GM12878 (cell line): Measurements from ENCODE around the gene GALNT6. TPM values are rescaled to one million over a fixed set of nuclear protein-coding genes. Genes with fewer than 3 reads are reported as not detected.

Experiments used
- ATAC-seq: fragments of 200-7000 bp; cut with Tn5 transposase; 3 replicates; pipeline ENCODE4 v1.9.1; 2020; ENCODE audit warnings: mild to moderate bottlenecking, moderate library complexity
- BruUV-seq: library from RNA; stranded (reverse); fragments of 400-500 nt; replicated peaks from 2 replicates; lab custom pipeline; 2021; lab: Mats Ljungman, UMichigan
- CTCF ChIA-PET: fragments of 300-600 bp; sonication (Branson Sonifier 250); formaldehyde crosslinking; extraction: SDS; loops from one replicate; lab custom pipeline; 2021; ENCODE audit warnings: inconsistent platforms; lab: Yijun Ruan, JAX
- POLR2A ChIA-PET: fragments of 350-600 bp; formaldehyde crosslinking; extraction: SDS; loops from one replicate; lab custom pipeline; 2021; ENCODE audit warnings: inconsistent platforms; lab: Charles Lee
- RAD21 ChIA-PET: fragments of 300-600 bp; sonication (Branson Sonifier 250); formaldehyde crosslinking; loops from one replicate; lab custom pipeline; 2023; ENCODE audit warnings: antibody characterized with exemption; ENCODE audit not compliant: unreplicated experiment; lab: Charles Lee
- SMC1A ChIA-PET: fragments of 300-600 bp; sonication (Branson Sonifier 250); formaldehyde crosslinking; loops from one replicate; lab custom pipeline; 2023; ENCODE audit not compliant: unreplicated experiment, uncharacterized antibody; lab: Charles Lee
- DNase-seq: peaks from one replicate; pipeline ENCODE4 v3.0.0-alpha.2; 2011; ENCODE audit warnings: low read depth, low spot score
- FAIRE-seq: peaks from 3 replicates; lab custom pipeline; 2011; peaks lifted over from hg19 to GRCh38; lab: Jason Lieb, UNC
- H2AFZ ChIP-seq: 2 replicates; pipeline ENCODE4 v1.6.0; 2011; ENCODE audit warnings: low read depth, low read length, control low read depth; ENCODE audit not compliant: control insufficient read depth
- H3K27ac ChIP-seq: 2 replicates; pipeline ENCODE4 v1.5.1; 2011; ENCODE audit warnings: control low read depth; ENCODE audit not compliant: control insufficient read depth, insufficient read depth
- H3K27me3 ChIP-seq, 2 experiments: replicated peaks in 1 of 2; 2 replicates each; pipeline versions ENCODE4 v1.6.0 to v1.6.1; 2011; ENCODE audit warnings: low read length in 1 of 2; ENCODE audit not compliant: control insufficient read depth in 2 of 2, insufficient read depth in 2 of 2
- H3K36me3 ChIP-seq, 2 experiments: 2 replicates each; pipeline ENCODE4 v1.5.1; 2011; ENCODE audit warnings: low read length in 1 of 2; ENCODE audit not compliant: control insufficient read depth in 2 of 2, insufficient read depth in 2 of 2
- H3K4me1 ChIP-seq: 2 replicates; pipeline ENCODE4 v1.6.1; 2011; ENCODE audit warnings: mild to moderate bottlenecking, low read length, moderate library complexity, mixed read lengths; ENCODE audit not compliant: control insufficient read depth, insufficient read depth
- H3K4me2 ChIP-seq: 2 replicates; pipeline ENCODE4 v1.6.0; 2011; ENCODE audit warnings: control low read depth; ENCODE audit not compliant: control insufficient read depth, insufficient read depth
- H3K4me3 ChIP-seq: fragments of 200-600 bp; sonication (generic); 2 replicates; pipeline ENCODE4 v1.5.1; 2016
- H3K79me2 ChIP-seq: 2 replicates; pipeline ENCODE4 v1.6.0; 2011; ENCODE audit warnings: low read length; ENCODE audit not compliant: control insufficient read depth, insufficient read depth
- H3K9ac ChIP-seq: 2 replicates; pipeline ENCODE4 v1.8.0; 2011; ENCODE audit warnings: low read length, control low read depth, mixed read lengths; ENCODE audit not compliant: control insufficient read depth, insufficient read depth
- H3K9me3 ChIP-seq: replicated peaks from 3 replicates; pipeline ENCODE4 v1.5.1; 2011; ENCODE audit warnings: mild to moderate bottlenecking, low read length; ENCODE audit not compliant: control insufficient read depth, insufficient read depth
- H4K20me1 ChIP-seq: 2 replicates; pipeline ENCODE4 v1.6.0; 2011; ENCODE audit not compliant: control insufficient read depth, insufficient read depth
- SPI1 ChIP-seq: IDR thresholded peaks from 2 replicates; pipeline ENCODE4 v1.6.1; 2011; ENCODE audit warnings: low read depth, mild to moderate bottlenecking, low read length, moderate library complexity, borderline replicate concordance; ENCODE audit not compliant: insufficient read depth
- WGBS: methylation state at CpG from one replicate; pipeline ENCODE4 v1.1.6; 2016; ENCODE audit warnings: low lambda C conversion rate; ENCODE audit not compliant: insufficient replicate concordance, insufficient coverage; ENCODE audit errors: missing lambda C conversion rate; 5-methylcytosine and 5-hydroxymethylcytosine counted together
- in situ Hi-C: fragments of 300-500 bp; cut with MboI; formaldehyde crosslinking; loops from 9 replicates; pipeline ENCODE4 v1.14.3; 2018; ENCODE audit warnings: mixed read lengths
- intact Hi-C: fragments of 100-400 bp; cut with micrococcal nuclease; formaldehyde crosslinking; loops from one replicate; pipeline ENCODE4 v1.14.2; 2022; ENCODE audit not compliant: unreplicated experiment
- polyA plus RNA-seq, 11 experiments: library from polyadenylated mRNA; depleted of rRNA in 4 of 11; unstranded in 6 of 11; stranded (reverse) in 5 of 11; fragments of >200 nt; fragmentation: Nextera tagmentation in 4 of 11; fragmentation: Illumina TruSeq in 1 of 11; extraction: Ambion mirVana in 4 of 11; extraction: Trizol in 1 of 11; gene quantifications; 1 replicate in 1 of 11; 2 replicates in 10 of 11; pipeline versions ENCODE4 v1.2.1 to v1.2.3, GENCODE V29; 2011 to 2016; ENCODE audit warnings: inconsistent platforms in 2 of 11, missing spikeins in 2 of 11, low read depth in 1 of 11
- total RNA-seq, 4 experiments: library from RNA; depleted of rRNA in 3 of 4; stranded (reverse); fragments of >200 nt in 3 of 4; fragmentation: Illumina TruSeq in 1 of 4; extraction: Trizol in 1 of 4; gene quantifications; 2 replicates each; pipeline versions ENCODE4 v1.2.1 to v1.2.3, GENCODE V29; 2013 to 2021
- TF ChIP-seq, protein P1 (sequence below): fragments of 450-650 bp; IDR thresholded peaks from 2 replicates; pipeline ENCODE4 v1.6.1; 2016; ENCODE audit warnings: mild to moderate bottlenecking, moderate library complexity, borderline replicate concordance

Gene GALNT6
- total and polyA plus RNA-seq, 10 of the 15 experiments (the other 5 are each of a cell fraction or from before 2014, with no cell fraction given): 6.6 to 40.4 (median 23.7) TPM

DNA sequence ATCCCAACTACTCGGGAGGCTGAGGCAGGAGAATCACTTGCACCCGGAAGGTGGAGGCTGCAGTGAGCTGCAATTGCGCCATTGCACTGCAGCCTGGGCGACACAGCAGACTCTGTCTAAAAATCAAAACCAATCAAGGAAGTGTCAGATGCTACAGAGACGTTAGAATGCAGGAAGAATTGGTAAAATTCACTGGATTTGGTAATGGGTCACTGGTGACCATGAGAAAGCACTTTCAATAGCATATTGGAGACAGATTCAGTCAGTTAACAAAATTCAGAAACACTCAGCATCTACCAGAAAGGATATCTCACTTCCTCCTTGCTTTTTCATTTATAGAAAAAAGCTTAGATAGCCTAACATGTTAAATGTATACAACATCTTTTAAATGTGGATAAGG, 84.7 kb downstream of the GALNT6 start:
- ChIA-PET RAD21 (interaction anchor here (1.0 kb wide), 1 partner anchor 15 kb away, joined by 3 read pairs; no protein-coding TSS in a partner anchor), CTCF (interaction anchor here (0.6 to 3.2 kb wide), 3 partner anchors 8 to 35 kb away, joined by 3 to 15 read pairs (median 3); no protein-coding TSS in a partner anchor), SMC1A (interaction anchor here (0.8 to 1.3 kb wide), 2 partner anchors 16 to 35 kb away, joined by 3 to 8 read pairs; no protein-coding TSS in a partner anchor), POLR2A (no interaction called here)
- peaks cover 11% of the 10 kb centered on the region for H3K4me1 ChIP-seq
- intact Hi-C loops: no loop called here
- no peak overlapping the region for H3K4me2 ChIP-seq
- peak; percentile 38; the same call in 2 of the 3 replicates for ATAC-seq
- TF ChIP-seq, protein P1, sequence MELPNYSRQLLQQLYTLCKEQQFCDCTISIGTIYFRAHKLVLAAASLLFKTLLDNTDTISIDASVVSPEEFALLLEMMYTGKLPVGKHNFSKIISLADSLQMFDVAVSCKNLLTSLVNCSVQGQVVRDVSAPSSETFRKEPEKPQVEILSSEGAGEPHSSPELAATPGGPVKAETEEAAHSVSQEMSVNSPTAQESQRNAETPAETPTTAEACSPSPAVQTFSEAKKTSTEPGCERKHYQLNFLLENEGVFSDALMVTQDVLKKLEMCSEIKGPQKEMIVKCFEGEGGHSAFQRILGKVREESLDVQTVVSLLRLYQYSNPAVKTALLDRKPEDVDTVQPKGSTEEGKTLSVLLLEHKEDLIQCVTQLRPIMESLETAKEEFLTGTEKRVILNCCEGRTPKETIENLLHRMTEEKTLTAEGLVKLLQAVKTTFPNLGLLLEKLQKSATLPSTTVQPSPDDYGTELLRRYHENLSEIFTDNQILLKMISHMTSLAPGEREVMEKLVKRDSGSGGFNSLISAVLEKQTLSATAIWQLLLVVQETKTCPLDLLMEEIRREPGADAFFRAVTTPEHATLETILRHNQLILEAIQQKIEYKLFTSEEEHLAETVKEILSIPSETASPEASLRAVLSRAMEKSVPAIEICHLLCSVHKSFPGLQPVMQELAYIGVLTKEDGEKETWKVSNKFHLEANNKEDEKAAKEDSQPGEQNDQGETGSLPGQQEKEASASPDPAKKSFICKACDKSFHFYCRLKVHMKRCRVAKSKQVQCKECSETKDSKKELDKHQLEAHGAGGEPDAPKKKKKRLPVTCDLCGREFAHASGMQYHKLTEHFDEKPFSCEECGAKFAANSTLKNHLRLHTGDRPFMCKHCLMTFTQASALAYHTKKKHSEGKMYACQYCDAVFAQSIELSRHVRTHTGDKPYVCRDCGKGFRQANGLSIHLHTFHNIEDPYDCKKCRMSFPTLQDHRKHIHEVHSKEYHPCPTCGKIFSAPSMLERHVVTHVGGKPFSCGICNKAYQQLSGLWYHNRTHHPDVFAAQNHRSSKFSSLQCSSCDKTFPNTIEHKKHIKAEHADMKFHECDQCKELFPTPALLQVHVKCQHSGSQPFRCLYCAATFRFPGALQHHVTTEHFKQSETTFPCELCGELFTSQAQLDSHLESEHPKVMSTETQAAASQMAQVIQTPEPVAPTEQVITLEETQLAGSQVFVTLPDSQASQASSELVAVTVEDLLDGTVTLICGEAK: no peak
- peak; percentile 49; the same call in 1 of the 2 replicates for TF ChIP-seq SPI1
- no peaks in the 10 kb centered on the region for H4K20me1 ChIP-seq
- FAIRE-seq: no peak
- no peaks in the 10 kb centered on the region for H3K9me3 ChIP-seq
- no peaks in the 10 kb centered on the region for H3K27me3 ChIP-seq
- in situ Hi-C loops: no loop called here
- WGBS: 79% methylated on average over 5 of the region's 5 CpGs
- H3K36me3 ChIP-seq: peaks cover 0 to 9% of the 10 kb centered on the region in 2 experiments; a peak in 2 of 4 replicates
- H3K4me3 ChIP-seq: no peak overlapping the region
- H3K79me2 ChIP-seq: no peaks in the 10 kb centered on the region
- no peak overlapping the region for H3K9ac ChIP-seq
- no peak for DNase-seq
- no peak overlapping the region for H3K27ac ChIP-seq
- no TSS peak for BruUV-seq
- no peak overlapping the region for H2AFZ ChIP-seq

Other genes starting within 250 kb of the GALNT6 start
Only the 7 nearest of the 8 such genes appear.
- 2.3 and 2.5 TPM in 2 replicates for gene POU6F1, start 173.3 kb downstream of the GALNT6 start, total RNA-seq (2014; rRNA removed)
- gene POU6F1, start 173.3 kb downstream of the GALNT6 start, total RNA-seq (2014; rRNA removed; fragmentation: Illumina TruSeq; extraction: Trizol): 0.83 and 1.0 TPM in 2 replicates
- 4.2 and 4.3 TPM in 2 replicates for gene POU6F1, start 173.3 kb downstream of the GALNT6 start, total RNA-seq (2021)
- gene POU6F1, start 173.3 kb downstream of the GALNT6 start, polyA plus RNA-seq (2011; rRNA removed): 0.46 and 1.2 TPM in 2 replicates
- gene POU6F1, start 173.3 kb downstream of the GALNT6 start, polyA plus RNA-seq (2014; fragmentation: Illumina TruSeq; extraction: Trizol): 0.87 and 1.1 TPM in 2 replicates
- under 1 TPM; 0.26 to 0.31 TPM for gene POU6F1, start 173.3 kb downstream of the GALNT6 start, polyA plus RNA-seq (2014; fragmentation: Nextera tagmentation; extraction: Ambion mirVana)
- 2.2 TPM in 2 replicates for gene POU6F1, start 173.3 kb downstream of the GALNT6 start, polyA plus RNA-seq (2014; rRNA removed)
- 1 to 10 TPM in 1 of 2 experiments, under 1 TPM in 1; 0.86 to 1.4 TPM for gene POU6F1, start 173.3 kb downstream of the GALNT6 start, polyA plus RNA-seq (2016; fragmentation: Nextera tagmentation; extraction: Ambion mirVana)
- 84.2 and 85.2 TPM in 2 replicates for gene DAZAP2, start 152.6 kb downstream of the GALNT6 start, total RNA-seq (2014; rRNA removed)
- 94.3 and 94.8 TPM in 2 replicates for gene DAZAP2, start 152.6 kb downstream of the GALNT6 start, total RNA-seq (2014; rRNA removed; fragmentation: Illumina TruSeq; extraction: Trizol)
- gene DAZAP2, start 152.6 kb downstream of the GALNT6 start, total RNA-seq (2021): 71.0 and 83.1 TPM in 2 replicates
- gene DAZAP2, start 152.6 kb downstream of the GALNT6 start, polyA plus RNA-seq (2011; rRNA removed): 228 and 267 TPM in 2 replicates
- 170 and 209 TPM in 2 replicates for gene DAZAP2, start 152.6 kb downstream of the GALNT6 start, polyA plus RNA-seq (2014; fragmentation: Illumina TruSeq; extraction: Trizol)
- 100 to 1,000 TPM; 197 to 222 TPM for gene DAZAP2, start 152.6 kb downstream of the GALNT6 start, polyA plus RNA-seq (2014; fragmentation: Nextera tagmentation; extraction: Ambion mirVana)
- 162 and 183 TPM in 2 replicates for gene DAZAP2, start 152.6 kb downstream of the GALNT6 start, polyA plus RNA-seq (2014; rRNA removed)
- gene DAZAP2, start 152.6 kb downstream of the GALNT6 start, polyA plus RNA-seq (2016; fragmentation: Nextera tagmentation; extraction: Ambion mirVana): 100 to 1,000 TPM; 132 to 147 TPM
- gene SMAGP, start 121.0 kb downstream of the GALNT6 start, total RNA-seq (2014; rRNA removed): 1.7 and 3.0 TPM in 2 replicates
- 2.6 and 3.2 TPM in 2 replicates for gene SMAGP, start 121.0 kb downstream of the GALNT6 start, total RNA-seq (2014; rRNA removed; fragmentation: Illumina TruSeq; extraction: Trizol)
- gene SMAGP, start 121.0 kb downstream of the GALNT6 start, total RNA-seq (2021): 3.1 and 4.0 TPM in 2 replicates
- gene SMAGP, start 121.0 kb downstream of the GALNT6 start, polyA plus RNA-seq (2011; rRNA removed): 0.26 and 0.42 TPM in 2 replicates
- gene SMAGP, start 121.0 kb downstream of the GALNT6 start, polyA plus RNA-seq (2014; fragmentation: Illumina TruSeq; extraction: Trizol): 7.1 and 8.1 TPM in 2 replicates
- gene SMAGP, start 121.0 kb downstream of the GALNT6 start, polyA plus RNA-seq (2014; fragmentation: Nextera tagmentation; extraction: Ambion mirVana): 1 to 10 TPM; 5.3 to 6.3 TPM
- 3.9 and 4.9 TPM in 2 replicates for gene SMAGP, start 121.0 kb downstream of the GALNT6 start, polyA plus RNA-seq (2014; rRNA removed)
- 1 to 10 TPM; 3.8 to 4.5 TPM for gene SMAGP, start 121.0 kb downstream of the GALNT6 start, polyA plus RNA-seq (2016; fragmentation: Nextera tagmentation; extraction: Ambion mirVana)
- 31.4 and 31.6 TPM in 2 replicates for gene BIN2, start 67.2 kb downstream of the GALNT6 start, total RNA-seq (2014; rRNA removed)
- 30.0 and 32.6 TPM in 2 replicates for gene BIN2, start 67.2 kb downstream of the GALNT6 start, total RNA-seq (2014; rRNA removed; fragmentation: Illumina TruSeq; extraction: Trizol)
- gene BIN2, start 67.2 kb downstream of the GALNT6 start, total RNA-seq (2021): 26.5 and 28.1 TPM in 2 replicates
- gene BIN2, start 67.2 kb downstream of the GALNT6 start, polyA plus RNA-seq (2011; rRNA removed): 22.8 and 24.6 TPM in 2 replicates
- 38.3 and 42.3 TPM in 2 replicates for gene BIN2, start 67.2 kb downstream of the GALNT6 start, polyA plus RNA-seq (2014; fragmentation: Illumina TruSeq; extraction: Trizol)
- gene BIN2, start 67.2 kb downstream of the GALNT6 start, polyA plus RNA-seq (2014; fragmentation: Nextera tagmentation; extraction: Ambion mirVana): 10 to 100 TPM in 1 of 2 experiments, 1 to 10 TPM in 1; 8.6 to 10.0 TPM
- 36.2 and 36.4 TPM in 2 replicates for gene BIN2, start 67.2 kb downstream of the GALNT6 start, polyA plus RNA-seq (2014; rRNA removed)
- 10 to 100 TPM; 42.7 to 42.9 TPM for gene BIN2, start 67.2 kb downstream of the GALNT6 start, polyA plus RNA-seq (2016; fragmentation: Nextera tagmentation; extraction: Ambion mirVana)
- gene CELA1, start 44.7 kb downstream of the GALNT6 start, total RNA-seq (2014; rRNA removed): not detected in 2 replicates
- not detected in 2 replicates for gene CELA1, start 44.7 kb downstream of the GALNT6 start, total RNA-seq (2014; rRNA removed; fragmentation: Illumina TruSeq; extraction: Trizol)
- gene CELA1, start 44.7 kb downstream of the GALNT6 start, total RNA-seq (2021): not detected in 2 replicates
- not detected in 2 replicates for gene CELA1, start 44.7 kb downstream of the GALNT6 start, polyA plus RNA-seq (2011; rRNA removed)
- gene CELA1, start 44.7 kb downstream of the GALNT6 start, polyA plus RNA-seq (2014; fragmentation: Illumina TruSeq; extraction: Trizol): not detected in 2 replicates
- gene CELA1, start 44.7 kb downstream of the GALNT6 start, polyA plus RNA-seq (2014; fragmentation: Nextera tagmentation; extraction: Ambion mirVana): not detected
- not detected in 2 replicates for gene CELA1, start 44.7 kb downstream of the GALNT6 start, polyA plus RNA-seq (2014; rRNA removed)
- gene CELA1, start 44.7 kb downstream of the GALNT6 start, polyA plus RNA-seq (2016; fragmentation: Nextera tagmentation; extraction: Ambion mirVana): not detected
- gene SLC4A8, start 33.4 kb upstream of the GALNT6 start, total RNA-seq (2014; rRNA removed): 4.4 and 5.3 TPM in 2 replicates
- 3.8 and 4.5 TPM in 2 replicates for gene SLC4A8, start 33.4 kb upstream of the GALNT6 start, total RNA-seq (2014; rRNA removed; fragmentation: Illumina TruSeq; extraction: Trizol)
- gene SLC4A8, start 33.4 kb upstream of the GALNT6 start, total RNA-seq (2021): 7.7 and 10.7 TPM in 2 replicates
- gene SLC4A8, start 33.4 kb upstream of the GALNT6 start, polyA plus RNA-seq (2011; rRNA removed): 2.7 and 2.9 TPM in 2 replicates
- gene SLC4A8, start 33.4 kb upstream of the GALNT6 start, polyA plus RNA-seq (2014; fragmentation: Illumina TruSeq; extraction: Trizol): 4.1 and 6.3 TPM in 2 replicates
- 1 to 10 TPM; 1.4 to 2.0 TPM for gene SLC4A8, start 33.4 kb upstream of the GALNT6 start, polyA plus RNA-seq (2014; fragmentation: Nextera tagmentation; extraction: Ambion mirVana)
- gene SLC4A8, start 33.4 kb upstream of the GALNT6 start, polyA plus RNA-seq (2014; rRNA removed): 5.6 and 6.3 TPM in 2 replicates
- gene SLC4A8, start 33.4 kb upstream of the GALNT6 start, polyA plus RNA-seq (2016; fragmentation: Nextera tagmentation; extraction: Ambion mirVana): 1 to 10 TPM; 2.7 to 3.4 TPM
- gene SCN8A, start 199.8 kb upstream of the GALNT6 start, total RNA-seq (2014; rRNA removed): 0.11 and 0.23 TPM in 2 replicates
- 0.05 and 0.13 TPM in 2 replicates for gene SCN8A, start 199.8 kb upstream of the GALNT6 start, total RNA-seq (2014; rRNA removed; fragmentation: Illumina TruSeq; extraction: Trizol)
- gene SCN8A, start 199.8 kb upstream of the GALNT6 start, total RNA-seq (2021): 0.08 and 0.11 TPM in 2 replicates
- 0.03 TPM in 1 of 2 replicates, not detected in the other for gene SCN8A, start 199.8 kb upstream of the GALNT6 start, polyA plus RNA-seq (2011; rRNA removed)
- gene SCN8A, start 199.8 kb upstream of the GALNT6 start, polyA plus RNA-seq (2014; fragmentation: Illumina TruSeq; extraction: Trizol): 0.10 TPM in 1 of 2 replicates, not detected in the other
- gene SCN8A, start 199.8 kb upstream of the GALNT6 start, polyA plus RNA-seq (2014; fragmentation: Nextera tagmentation; extraction: Ambion mirVana): under 1 TPM; 0.02 to 0.05 TPM
- 0.04 and 0.11 TPM in 2 replicates for gene SCN8A, start 199.8 kb upstream of the GALNT6 start, polyA plus RNA-seq (2014; rRNA removed)
- gene SCN8A, start 199.8 kb upstream of the GALNT6 start, polyA plus RNA-seq (2016; fragmentation: Nextera tagmentation; extraction: Ambion mirVana): not detected